ENCODE results near the gene ZNF580.

- TF ChIP-seq EZH2 (IDR thresholded peaks at IDR 0.05; ENCODE audit: borderline replicate concordance, low read length): no peak
- no peak for TF ChIP-seq CTCF (IDR thresholded peaks at IDR 0.05; ENCODE audit: low read length)
Observed at GRCh38 chr19:55656552-55656951, 15.8 kb downstream of the ZNF580 start.
